ENCODE results near the gene PDE8B.

- TF ChIP-seq CTCF (IDR thresholded peaks at IDR 0.05; ENCODE audit: low read depth, low read length) (no peak), EZH2phosphoT487 (IDR thresholded peaks at IDR 0.05; ENCODE audit: low read depth) (no peak)
These were observed 8.3 kb upstream of the PDE8B start for GRCh38 chr5:77202145-77202544.
